K562 (cell line): ENCODE results near the gene SRM. TPM values are rescaled to one million over a fixed set of nuclear protein-coding genes. Genes with fewer than 3 reads are reported as not detected.
A peak's percentile ranks its signal among the peaks of the same experiment; 100 is the strongest.

Experiments used
- ADNP ChIP-seq: fragments of 200-800 bp; sonication (Bioruptor generic); IDR thresholded peaks from 2 replicates; pipeline ENCODE4 v1.6.1; 2016; ENCODE audit warnings: missing genetic modification characterization, missing compliant biosample characterization
- CHD1 ChIP-seq: fragments of 200-600 bp; sonication (generic); IDR thresholded peaks from one replicate; pipeline ENCODE4 v1.6.1; 2012; ENCODE audit warnings: mild to moderate bottlenecking, moderate library complexity, low read length, inconsistent platforms
- EGR1 ChIP-seq: fragments of 450-650 bp; conservative IDR thresholded peaks from 2 replicates; pipeline ENCODE4 v1.6.1; 2017; ENCODE audit warnings: mild to moderate bottlenecking
- EP300 ChIP-seq: IDR thresholded peaks from 2 replicates; pipeline ENCODE4 v1.6.1; 2012; ENCODE audit warnings: low read length, improper control_type of control experiment
- KAT7 ChIP-seq: sonication (generic); formaldehyde crosslinking; IDR thresholded peaks from 2 replicates; pipeline ENCODE4 v1.8.0; 2022; ENCODE audit warnings: missing genetic modification reagents, mild to moderate bottlenecking, borderline replicate concordance
- MCM5 ChIP-seq: fragments of 450-650 bp; IDR thresholded peaks from 2 replicates; pipeline ENCODE4 v1.6.1; 2016; ENCODE audit warnings: low read depth
- PURB ChIP-seq: sonication (generic); formaldehyde crosslinking; IDR thresholded peaks from 2 replicates; pipeline ENCODE4 v1.9.0; 2021; ENCODE audit warnings: low read depth, mild to moderate bottlenecking, missing genetic modification reagents
- RBM17 ChIP-seq: fragments of 200-400 bp; formaldehyde crosslinking; IDR thresholded peaks from 2 replicates; pipeline ENCODE4 v1.6.1; 2017; ENCODE audit warnings: low read depth, mild to moderate bottlenecking, low read length, borderline replicate concordance
- SNAPC5 ChIP-seq: fragments of 250-450 bp; sonication (Bioruptor Pico); IDR thresholded peaks from 2 replicates; pipeline ENCODE4 v1.8.0; 2021; ENCODE audit warnings: moderate library complexity, mild to moderate bottlenecking, inconsistent platforms
- ZBED1 ChIP-seq: IDR thresholded peaks from 2 replicates; pipeline ENCODE4 v1.6.1; 2014
- ZFP1 ChIP-seq: fragments of 450-650 bp; formaldehyde crosslinking; IDR thresholded peaks from 2 replicates; pipeline ENCODE4 v1.4.0; 2020; ENCODE audit warnings: mild to moderate bottlenecking, mixed read lengths
- ZMIZ1 ChIP-seq, 2 experiments: fragments of 150-350 bp in 1 of 2; IDR thresholded peaks; 2 replicates each; pipeline ENCODE4 v1.6.1; 2012 to 2016; ENCODE audit warnings: low read depth in 2 of 2, low read length in 2 of 2, mild to moderate bottlenecking in 1 of 2, moderate library complexity in 1 of 2
- ZNF146 ChIP-seq: IDR thresholded peaks from one replicate; pipeline ENCODE4 v1.6.1; 2018; ENCODE audit warnings: missing compliant biosample characterization; ENCODE audit not compliant: unreplicated experiment
- ZNF311 ChIP-seq: fragments of 250-450 bp; sonication (Bioruptor Pico); IDR thresholded peaks from 2 replicates; pipeline ENCODE4 v1.4.0; 2020; ENCODE audit warnings: mild to moderate bottlenecking, moderate library complexity
- ZNF764 ChIP-seq: fragments of 250-450 bp; sonication (Bioruptor Pico); IDR thresholded peaks from 2 replicates; pipeline ENCODE4 v1.4.0; 2020; ENCODE audit warnings: low read depth, mild to moderate bottlenecking, moderate library complexity
- polyA plus RNA-seq, 8 experiments: library from polyadenylated mRNA; depleted of rRNA in 4 of 8; stranded (reverse) in 5 of 8; unstranded in 3 of 8; fragments of >200 nt; fragmentation: Nextera tagmentation in 2 of 8; fragmentation: Illumina TruSeq in 1 of 8; extraction: Ambion mirVana in 2 of 8; extraction: Trizol in 1 of 8; gene quantifications; 2 replicates each; pipeline versions ENCODE4 v1.2.1 to v1.2.3, GENCODE V29; 2011 to 2014; ENCODE audit warnings: inconsistent platforms in 1 of 8, missing spikeins in 1 of 8
- total RNA-seq, 7 experiments: library from RNA; depleted of rRNA in 6 of 7; stranded (reverse); fragments of >200 nt in 6 of 7; fragmentation: Illumina TruSeq in 2 of 7; extraction: Trizol in 2 of 7; gene quantifications; 2 replicates each; pipeline versions ENCODE4 v1.2.1 to v1.2.3, GENCODE V29; 2011 to 2021; ENCODE audit warnings: low replicate concordance in 1 of 7
- TF ChIP-seq, protein P1 (sequence below): IDR thresholded peaks from 2 replicates; pipeline ENCODE4 v1.6.1; 2011; ENCODE audit not compliant: insufficient read length; ENCODE audit errors: extremely low read depth
- TF ChIP-seq, protein P2 (sequence below): fragments of 450-650 bp; IDR thresholded peaks from 2 replicates; pipeline ENCODE4 v1.6.1; 2016
- TF ChIP-seq, protein P3 (sequence below): sonication (generic); formaldehyde crosslinking; IDR thresholded peaks from 2 replicates; pipeline ENCODE4 v1.5.0; 2020; ENCODE audit warnings: missing genetic modification reagents
- TF ChIP-seq, protein P4 (sequence below): sonication (generic); formaldehyde crosslinking; IDR thresholded peaks from 2 replicates; pipeline ENCODE4 v1.9.0; 2022; ENCODE audit warnings: mild to moderate bottlenecking, missing genetic modification reagents
- TF ChIP-seq, protein P5 (sequence below), 2 experiments: fragments of 450-650 bp; conservative IDR thresholded peaks; 2 replicates each; pipeline ENCODE4 v1.6.1; 2017; ENCODE audit warnings: mild to moderate bottlenecking in 2 of 2, moderate library complexity in 2 of 2

Gene SRM
- total and polyA plus RNA-seq, 9 of the 15 experiments (the other 6 are each of a cell fraction or from before 2014, with no cell fraction given) = 23.9 to 373 (median 82.5) TPM

- TF ChIP-seq ZNF764 (CRISPR knock-in tag) (no peak), ADNP (tag) (no peak), CHD1 (no peak), RBM17 (no peak), ZNF311 (CRISPR knock-in tag) (no peak), ZNF146 (no peak), ZMIZ1 (IDR thresholded peaks at IDR 0.05; ENCODE audit: low read depth in 2 of 2, low read length in 2 of 2) (no peak), PURB (CRISPR knock-in tag) (no peak), EGR1 (no peak), SNAPC5 (CRISPR knock-in tag) (no peak), KAT7 (CRISPR knock-in tag) (no peak), ZBED1 (no peak), EP300 (no peak), ZFP1 (CRISPR knock-in tag) (no peak), MCM5 (no peak)
- TF ChIP-seq, protein P1, sequence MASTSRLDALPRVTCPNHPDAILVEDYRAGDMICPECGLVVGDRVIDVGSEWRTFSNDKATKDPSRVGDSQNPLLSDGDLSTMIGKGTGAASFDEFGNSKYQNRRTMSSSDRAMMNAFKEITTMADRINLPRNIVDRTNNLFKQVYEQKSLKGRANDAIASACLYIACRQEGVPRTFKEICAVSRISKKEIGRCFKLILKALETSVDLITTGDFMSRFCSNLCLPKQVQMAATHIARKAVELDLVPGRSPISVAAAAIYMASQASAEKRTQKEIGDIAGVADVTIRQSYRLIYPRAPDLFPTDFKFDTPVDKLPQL = no peak
- TF ChIP-seq, protein P2, sequence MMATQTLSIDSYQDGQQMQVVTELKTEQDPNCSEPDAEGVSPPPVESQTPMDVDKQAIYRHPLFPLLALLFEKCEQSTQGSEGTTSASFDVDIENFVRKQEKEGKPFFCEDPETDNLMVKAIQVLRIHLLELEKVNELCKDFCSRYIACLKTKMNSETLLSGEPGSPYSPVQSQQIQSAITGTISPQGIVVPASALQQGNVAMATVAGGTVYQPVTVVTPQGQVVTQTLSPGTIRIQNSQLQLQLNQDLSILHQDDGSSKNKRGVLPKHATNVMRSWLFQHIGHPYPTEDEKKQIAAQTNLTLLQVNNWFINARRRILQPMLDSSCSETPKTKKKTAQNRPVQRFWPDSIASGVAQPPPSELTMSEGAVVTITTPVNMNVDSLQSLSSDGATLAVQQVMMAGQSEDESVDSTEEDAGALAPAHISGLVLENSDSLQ = no peak
- TF ChIP-seq, protein P3, sequence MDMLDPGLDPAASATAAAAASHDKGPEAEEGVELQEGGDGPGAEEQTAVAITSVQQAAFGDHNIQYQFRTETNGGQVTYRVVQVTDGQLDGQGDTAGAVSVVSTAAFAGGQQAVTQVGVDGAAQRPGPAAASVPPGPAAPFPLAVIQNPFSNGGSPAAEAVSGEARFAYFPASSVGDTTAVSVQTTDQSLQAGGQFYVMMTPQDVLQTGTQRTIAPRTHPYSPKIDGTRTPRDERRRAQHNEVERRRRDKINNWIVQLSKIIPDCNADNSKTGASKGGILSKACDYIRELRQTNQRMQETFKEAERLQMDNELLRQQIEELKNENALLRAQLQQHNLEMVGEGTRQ (CRISPR knock-in tag) = 0 out of 2 replicates have a peak, but pooled peaks have one; percentile 9
- TF ChIP-seq, protein P4, sequence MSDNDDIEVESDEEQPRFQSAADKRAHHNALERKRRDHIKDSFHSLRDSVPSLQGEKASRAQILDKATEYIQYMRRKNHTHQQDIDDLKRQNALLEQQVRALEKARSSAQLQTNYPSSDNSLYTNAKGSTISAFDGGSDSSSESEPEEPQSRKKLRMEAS (CRISPR knock-in tag) = peak; percentile 77
- TF ChIP-seq, protein P5, sequence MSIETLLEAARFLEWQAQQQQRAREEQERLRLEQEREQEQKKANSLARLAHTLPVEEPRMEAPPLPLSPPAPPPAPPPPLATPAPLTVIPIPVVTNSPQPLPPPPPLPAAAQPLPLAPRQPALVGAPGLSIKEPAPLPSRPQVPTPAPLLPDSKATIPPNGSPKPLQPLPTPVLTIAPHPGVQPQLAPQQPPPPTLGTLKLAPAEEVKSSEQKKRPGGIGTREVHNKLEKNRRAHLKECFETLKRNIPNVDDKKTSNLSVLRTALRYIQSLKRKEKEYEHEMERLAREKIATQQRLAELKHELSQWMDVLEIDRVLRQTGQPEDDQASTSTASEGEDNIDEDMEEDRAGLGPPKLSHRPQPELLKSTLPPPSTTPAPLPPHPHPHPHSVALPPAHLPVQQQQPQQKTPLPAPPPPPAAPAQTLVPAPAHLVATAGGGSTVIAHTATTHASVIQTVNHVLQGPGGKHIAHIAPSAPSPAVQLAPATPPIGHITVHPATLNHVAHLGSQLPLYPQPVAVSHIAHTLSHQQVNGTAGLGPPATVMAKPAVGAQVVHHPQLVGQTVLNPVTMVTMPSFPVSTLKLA (conservative IDR thresholded peaks at IDR 0.05) = peak; percentile 84 to 87
Measured at GRCh38 chr1:11059155-11059967, 457 bp downstream of the SRM start (continued).
